Left renal pelvis (tissue), 4 donors: Measurements from ENCODE around the gene SPSB4. TPM values are rescaled to one million over a fixed set of nuclear protein-coding genes. Genes with fewer than 3 reads are reported as not detected.

ENCODE experiments used
- DNase-seq, 4 donors: peaks; one replicate each; pipeline ENCODE4 v3.0.0-alpha.2; 2013; ENCODE audit warnings: low read depth in 4 of 4, low spot score in 3 of 4
- polyA plus RNA-seq, 4 donors: library from polyadenylated mRNA; unstranded; fragments of 120-200 nt; gene quantifications; one replicate each; pipeline ENCODE4 v1.2.1, GENCODE V29; 2013; ENCODE audit not compliant: insufficient read length in 4 of 4

Gene SPSB4
- polyA plus RNA-seq, 4 donors = 9.7 to 17.3 (median 15.9) TPM

- no peak for DNase-seq
These were observed 142.1 kb downstream of the SPSB4 start for GRCh38 chr3:141193066-141193830.

Other genes starting within 250 kb of the SPSB4 start
- gene SLC25A36, start 109.5 kb upstream of the SPSB4 start, polyA plus RNA-seq = 100 to 1,000 TPM; 138 to 225 (median 167) TPM
- 10 to 100 TPM; 37.7 to 49.1 (median 40.5) TPM for gene PXYLP1, start 180.5 kb downstream of the SPSB4 start, polyA plus RNA-seq